Metanephros (tissue), 1 donor: ENCODE results near the gene FSTL5. TPM values are rescaled to one million over a fixed set of nuclear protein-coding genes. Genes with fewer than 3 reads are reported as not detected.

ENCODE experiments used
- total RNA-seq: library from RNA; depleted of rRNA; stranded (reverse); fragments of >200 nt; gene quantifications from one replicate; pipeline ENCODE4 v1.2.3, GENCODE V29; 2014

The FSTL5 gene
- total RNA-seq, result 2.2 TPM

GRCh38 chr4:162163892-162164759, at the start of gene FSTL5:
TSS of gene FSTL5 (minus strand) at chr4:162164000. CDS start at chr4:162111396, 52,604 bp downstream.

